Dermis blood vessel endothelial cell (primary cell): ENCODE data around the gene NADSYN1. TPM values are rescaled to one million over a fixed set of nuclear protein-coding genes. Genes with fewer than 3 reads are reported as not detected.

Source experiments
- DNase-seq: peaks from one replicate; pipeline ENCODE4 v3.0.0; 2010
- total RNA-seq: library from RNA; depleted of rRNA; stranded (reverse); fragments of >200 nt; gene quantifications from 2 replicates; pipeline ENCODE4 v1.2.3, GENCODE V29; 2014

The NADSYN1 gene
- total RNA-seq, 1 donor from 2014 or later, result 128 TPM

DNA sequence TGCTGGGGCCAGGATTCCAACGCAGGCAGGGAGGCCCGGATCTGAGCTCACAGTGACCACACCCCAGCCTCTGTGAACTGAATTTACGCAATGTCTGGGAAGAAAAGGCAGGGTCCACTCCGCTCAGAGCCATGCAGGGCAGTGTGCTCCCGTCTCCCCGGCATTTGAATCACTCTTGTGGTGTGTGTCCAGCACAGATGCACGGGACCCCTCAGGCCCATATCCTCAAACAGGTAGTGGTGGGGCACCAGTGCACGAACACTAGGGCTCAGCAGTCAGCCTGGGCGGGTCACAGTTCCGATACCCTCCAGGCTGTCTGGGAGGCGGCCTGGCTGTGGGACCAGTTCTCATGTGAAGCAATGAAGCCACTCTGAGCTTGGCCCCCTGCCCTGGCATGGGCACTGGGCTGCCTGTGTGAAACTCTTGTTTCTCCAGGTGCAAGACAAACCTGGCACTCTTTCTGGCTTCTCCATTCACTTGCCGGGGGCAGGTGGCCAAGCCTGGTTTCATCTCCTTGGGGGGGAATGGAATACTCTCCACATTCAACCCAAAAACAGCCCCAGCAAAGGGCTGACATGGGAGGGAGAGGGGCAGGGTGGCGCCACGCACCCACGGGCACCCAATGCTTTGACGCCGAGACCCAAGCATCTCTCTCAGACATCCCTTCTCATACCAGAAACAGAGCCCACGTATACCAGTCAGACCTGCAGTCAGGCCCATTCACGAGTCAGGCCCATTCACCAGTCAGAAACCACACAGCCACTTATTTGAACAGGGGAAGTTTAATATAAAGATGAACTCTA is 19.2 kb upstream of the NADSYN1 start:
- no peak for DNase-seq

DNA sequence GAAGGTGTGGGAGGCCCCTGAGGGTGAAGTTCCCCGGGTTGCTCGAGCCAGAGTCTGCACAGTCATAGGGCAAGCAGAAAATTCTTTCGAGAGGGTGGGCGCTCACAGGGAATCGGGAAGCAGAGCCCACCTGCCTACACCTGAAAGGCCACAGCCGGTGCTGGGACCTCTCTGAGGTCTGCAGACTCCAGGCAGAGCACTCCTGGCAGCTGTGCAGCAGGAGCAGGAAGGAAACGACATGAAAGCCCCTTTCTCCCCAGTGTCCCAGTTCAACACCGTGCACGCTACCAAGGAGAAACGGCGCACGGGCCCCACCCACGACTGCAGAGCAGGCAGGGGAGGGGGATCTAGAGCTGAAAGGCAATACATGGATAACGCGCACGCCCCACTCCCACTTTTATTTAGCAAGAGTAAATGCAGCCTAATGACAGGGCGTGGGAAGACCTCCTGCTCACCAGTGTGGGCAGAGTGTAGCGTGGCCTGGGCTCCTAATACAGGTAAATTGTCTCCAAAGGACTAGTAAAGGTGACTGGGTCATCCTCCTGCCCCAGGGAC is 18.4 kb upstream of the NADSYN1 start:
- no peak for DNase-seq

DNA sequence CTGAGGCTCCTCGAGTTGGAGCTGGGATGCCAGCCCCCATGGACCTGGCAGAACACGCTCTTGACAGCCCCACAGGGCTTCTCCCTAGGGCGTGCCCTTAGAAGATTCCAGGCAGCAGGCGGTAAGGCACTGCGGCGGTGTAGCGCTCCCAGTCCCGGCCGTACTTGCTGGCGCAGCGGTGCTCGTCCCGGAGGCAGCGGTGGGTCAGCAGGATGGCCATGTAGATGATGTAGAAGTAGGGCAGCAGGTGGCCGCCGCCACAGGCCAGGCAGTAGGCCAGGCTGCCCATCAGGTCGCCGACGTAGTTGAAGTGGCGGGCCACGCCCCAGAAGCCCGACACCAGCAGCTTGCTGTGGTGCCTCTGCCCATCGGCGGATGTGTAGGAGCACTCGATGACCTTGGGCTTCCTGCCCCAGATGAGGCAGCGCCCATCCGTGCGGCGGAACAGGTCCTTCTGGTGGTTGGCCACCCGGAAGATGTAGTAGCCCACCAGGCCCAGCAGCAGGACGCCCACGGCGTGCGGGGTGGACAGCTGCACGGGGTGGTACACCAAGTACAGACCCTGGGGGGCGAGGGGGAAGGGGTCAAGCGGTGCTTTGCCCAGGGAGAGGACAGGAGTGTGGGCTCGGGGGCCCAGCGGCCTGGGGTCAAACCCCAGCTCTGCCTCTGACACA is 17.6 kb upstream of the NADSYN1 start:
- DNase-seq, result no peak

DNA sequence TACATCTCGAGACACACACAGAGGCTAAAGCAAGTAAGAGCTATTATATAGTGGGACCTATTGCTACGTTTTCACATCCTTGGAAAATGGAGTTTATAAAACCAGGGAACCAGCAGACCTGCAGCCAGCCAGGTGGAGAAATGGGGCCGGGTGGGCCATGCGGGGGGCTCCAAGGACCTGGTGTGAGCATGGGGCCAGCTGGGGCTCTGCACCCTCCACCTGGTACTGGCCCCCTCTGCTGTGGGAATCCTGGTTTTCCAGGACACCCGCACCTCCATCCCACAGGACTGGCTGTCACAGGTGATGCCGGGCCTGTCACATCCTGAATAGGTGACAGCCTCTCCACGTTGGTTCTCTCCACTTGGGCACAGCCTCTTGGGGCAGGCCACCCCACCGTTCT is 16.1 kb upstream of the NADSYN1 start:
- no peak for DNase-seq

DNA sequence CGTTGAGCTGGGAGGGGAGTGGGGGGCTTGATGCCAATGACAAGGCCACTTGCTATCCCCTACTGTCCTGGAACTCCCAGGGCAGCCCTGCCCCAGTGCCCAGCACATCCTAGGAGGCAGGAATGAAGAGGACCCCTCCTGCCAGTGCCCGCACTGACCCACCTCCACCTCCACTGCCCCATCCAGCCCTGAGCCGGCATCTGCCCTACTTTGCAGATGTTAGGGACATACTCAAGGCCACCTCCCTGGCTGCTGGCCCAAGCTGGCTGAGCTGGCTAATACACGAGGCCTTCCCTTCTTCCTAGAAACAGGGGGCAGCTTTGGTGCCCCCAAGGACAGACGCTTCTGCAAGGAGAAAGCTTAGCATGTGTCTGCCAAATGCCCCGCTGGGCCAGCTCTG is 15.6 kb upstream of the NADSYN1 start:
- DNase-seq, result no peak

DNA sequence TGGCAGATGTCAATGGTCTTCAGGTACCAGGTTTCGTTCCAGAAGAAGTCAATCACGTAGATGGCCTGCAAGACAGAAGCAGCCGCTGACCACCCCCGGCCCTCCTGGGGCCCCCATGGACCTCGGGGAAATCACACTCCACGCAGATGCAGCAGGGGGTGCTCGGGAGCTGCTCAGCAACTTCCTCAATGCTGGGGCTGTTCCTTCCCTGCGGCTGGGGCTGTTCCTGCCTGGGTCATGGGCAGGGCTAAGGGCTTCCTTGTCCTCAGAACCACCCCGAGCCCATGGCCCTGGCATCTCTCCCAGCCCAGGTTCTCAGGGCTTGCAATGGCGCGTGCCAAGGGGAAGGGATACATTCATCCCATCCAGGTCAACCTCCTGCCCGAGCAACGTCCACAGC is 15.1 kb upstream of the NADSYN1 start:
- no peak for DNase-seq

DNA sequence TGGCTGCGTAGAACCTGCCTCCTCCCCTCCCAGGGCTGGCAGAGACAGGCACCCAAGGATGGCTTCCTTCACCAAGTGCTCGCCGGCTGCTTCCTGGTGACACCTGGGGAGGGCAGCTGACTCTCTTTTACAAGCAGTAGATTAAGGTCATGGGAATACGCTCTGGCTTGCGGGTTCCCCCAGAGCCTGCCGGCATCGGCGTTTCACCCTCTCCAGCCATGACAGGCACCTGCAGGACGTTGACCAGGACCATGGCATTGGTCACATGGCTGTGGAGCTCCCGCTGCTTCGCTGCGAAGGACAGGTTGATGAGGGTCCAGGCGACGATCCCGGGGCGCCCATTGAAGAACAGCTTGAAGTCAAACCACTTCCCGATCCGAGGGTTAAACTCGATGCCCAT is 14.4 kb upstream of the NADSYN1 start:
- DNase-seq, result no peak

DNA sequence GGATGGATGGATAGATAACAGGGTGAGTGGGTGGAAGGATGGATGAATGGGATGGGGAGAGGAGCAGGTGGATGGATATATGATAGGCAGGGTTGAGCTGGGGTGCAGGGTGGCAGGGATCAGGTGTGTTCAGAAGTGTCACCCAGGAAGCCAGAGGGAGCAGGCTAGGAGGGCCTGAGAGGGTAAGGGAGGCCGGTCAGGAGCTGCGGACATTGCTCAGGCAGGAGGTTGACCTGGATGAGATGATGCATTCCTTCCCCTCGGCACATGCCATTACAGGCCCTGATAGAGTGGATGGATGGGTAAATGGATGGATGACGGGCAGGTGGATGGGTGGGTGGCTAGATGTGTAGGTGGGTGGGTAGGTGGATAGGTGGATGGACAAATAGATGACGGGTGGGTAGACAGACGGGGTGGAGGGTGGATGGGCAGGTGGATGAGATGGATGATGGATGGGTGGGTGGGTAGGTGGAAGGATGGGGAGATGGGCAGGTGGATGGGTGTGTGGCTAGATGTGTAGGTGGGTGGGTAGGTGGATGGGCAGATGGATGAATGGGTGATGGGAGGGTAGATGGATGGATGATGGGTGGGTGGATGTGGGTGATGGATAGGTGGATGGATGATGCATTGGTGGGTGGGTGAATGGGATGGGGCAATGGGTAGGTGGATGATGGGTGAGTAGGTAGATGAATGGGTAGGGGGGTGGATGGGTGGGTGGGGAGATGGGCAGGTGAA is 12.8 kb upstream of the NADSYN1 start:
- DNase-seq, result no peak

DNA sequence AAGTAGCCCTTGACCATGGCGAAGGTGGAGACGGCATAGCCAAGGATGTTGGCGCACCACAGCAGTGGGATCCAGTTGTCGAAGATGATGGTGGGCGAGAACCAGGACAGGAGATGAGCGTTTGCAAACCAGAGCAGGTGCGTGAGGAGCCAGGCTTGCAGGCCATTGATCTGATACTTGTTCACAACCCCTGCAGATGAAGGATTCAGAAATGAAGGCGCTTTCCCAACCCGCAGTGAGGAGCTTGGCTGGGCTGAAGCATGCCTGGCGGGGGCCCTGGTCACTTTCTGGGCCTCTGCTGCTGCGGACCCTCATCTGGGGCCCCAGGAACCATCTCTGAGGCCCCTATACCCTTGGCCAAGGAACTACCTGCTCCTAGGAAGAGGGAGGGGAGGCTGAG is 11.8 kb upstream of the NADSYN1 start:
- no peak for DNase-seq

DNA sequence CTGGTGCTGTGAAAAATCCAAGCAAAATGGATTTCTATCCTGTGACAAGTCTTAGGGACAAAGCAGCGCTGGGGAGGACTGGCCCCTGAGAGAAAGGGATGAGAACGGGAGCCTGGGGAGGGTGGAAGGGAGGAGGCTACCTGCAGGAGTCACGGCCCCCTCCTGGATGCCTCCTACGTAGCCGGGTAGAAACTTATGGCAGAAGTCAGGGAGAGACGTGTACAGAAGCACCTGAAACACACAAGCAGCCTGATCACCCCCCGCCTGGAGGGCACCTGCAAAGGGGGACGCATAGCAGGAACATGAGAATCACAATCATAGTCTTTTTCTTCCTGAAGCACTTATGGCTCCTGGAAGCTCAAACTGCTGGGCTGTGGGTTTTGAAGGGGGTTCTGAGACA is 10.9 kb upstream of the NADSYN1 start:
- no peak for DNase-seq

DNA sequence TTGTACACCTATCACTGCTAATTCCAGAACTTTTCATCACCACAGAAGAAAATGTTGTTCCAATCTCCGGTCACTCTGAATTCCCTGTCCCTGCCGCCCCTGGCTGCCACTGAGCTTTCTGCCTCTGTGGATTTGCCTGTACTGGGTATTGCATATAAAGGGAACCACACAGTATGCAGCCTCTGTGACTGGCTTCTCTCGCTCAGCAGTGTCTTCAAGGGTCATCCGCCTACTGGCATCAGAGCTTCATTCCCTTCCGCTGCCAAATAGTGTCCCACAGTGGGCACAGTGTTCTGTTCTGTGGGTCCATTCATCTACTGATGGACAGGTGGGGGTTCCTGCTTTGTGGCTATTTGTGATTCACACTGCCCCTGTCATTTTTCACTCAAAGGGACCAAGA is 10.1 kb upstream of the NADSYN1 start:
- DNase-seq, result no peak

DNA sequence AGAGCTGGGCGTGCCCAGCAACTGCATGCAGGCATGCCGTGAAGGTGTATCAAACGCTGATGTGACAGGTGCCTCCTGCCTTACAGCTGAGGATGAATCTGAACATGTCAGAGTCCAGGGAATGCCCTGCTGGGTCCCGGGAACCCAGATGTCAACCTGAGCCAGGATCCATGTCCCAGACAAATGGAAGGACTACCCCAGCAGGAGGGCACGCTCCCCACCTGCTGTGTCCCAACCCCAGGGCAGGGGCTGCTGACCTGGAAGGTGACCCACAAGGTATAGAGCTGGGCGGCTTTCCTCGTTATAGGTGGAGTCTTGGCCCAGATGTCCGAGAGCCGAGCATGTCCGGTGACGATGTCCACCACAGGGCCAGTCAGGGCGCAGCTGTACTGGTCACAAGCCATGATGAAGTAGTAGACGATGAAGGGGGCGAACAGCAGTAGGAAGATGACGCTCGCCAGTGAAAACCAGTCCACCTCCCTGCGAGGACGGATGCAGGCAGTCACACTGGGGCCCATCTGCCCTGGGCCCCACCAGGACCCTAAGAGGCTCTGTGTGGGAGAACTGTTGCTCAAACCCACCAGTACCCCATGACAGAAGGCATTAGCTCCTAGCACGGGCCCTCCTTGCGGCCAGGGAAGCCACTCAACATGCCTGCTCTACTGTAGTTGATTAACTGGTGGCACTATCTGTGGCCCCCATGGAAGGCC is 9.1 kb upstream of the NADSYN1 start:
- no peak for DNase-seq

DNA sequence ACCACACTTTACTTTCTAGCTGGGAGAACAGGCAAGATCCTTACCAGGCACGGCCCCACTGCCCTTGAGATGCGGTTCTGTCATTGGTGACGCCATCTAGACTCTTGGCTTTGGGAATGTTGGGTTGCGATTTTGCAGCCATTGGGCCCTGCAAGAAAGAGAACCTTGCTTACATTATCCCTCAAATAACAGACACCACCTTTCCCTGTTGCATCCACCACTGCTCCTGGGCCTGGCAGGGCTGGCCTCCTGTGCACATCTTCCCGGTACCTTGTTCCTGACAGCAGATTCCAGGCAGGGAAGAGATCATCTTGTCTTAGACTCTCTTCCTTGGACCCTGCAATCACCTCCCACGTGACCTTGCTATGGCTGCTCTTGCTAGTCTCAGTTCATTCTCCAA is 8.2 kb upstream of the NADSYN1 start:
- DNase-seq, result no peak

DNA sequence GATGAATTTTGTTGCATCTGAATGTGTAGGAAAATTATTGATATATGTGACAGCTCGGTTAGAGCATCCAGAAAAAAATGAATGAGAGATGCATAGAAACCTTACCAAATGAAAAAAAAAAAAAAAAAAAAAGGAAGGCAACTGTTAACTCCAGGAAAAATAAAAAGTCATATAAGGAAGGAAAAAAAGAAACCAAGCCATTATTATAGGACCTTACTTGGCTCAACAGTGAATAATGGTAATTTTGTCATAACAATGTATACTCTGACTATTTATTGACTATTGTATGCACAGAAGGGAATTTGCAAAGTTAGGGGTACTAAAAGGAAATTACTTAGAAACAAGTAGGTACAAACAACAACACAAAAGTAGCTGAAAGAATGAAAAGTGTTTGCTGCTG is 6.9 kb upstream of the NADSYN1 start:
- DNase-seq, result no peak

DNA sequence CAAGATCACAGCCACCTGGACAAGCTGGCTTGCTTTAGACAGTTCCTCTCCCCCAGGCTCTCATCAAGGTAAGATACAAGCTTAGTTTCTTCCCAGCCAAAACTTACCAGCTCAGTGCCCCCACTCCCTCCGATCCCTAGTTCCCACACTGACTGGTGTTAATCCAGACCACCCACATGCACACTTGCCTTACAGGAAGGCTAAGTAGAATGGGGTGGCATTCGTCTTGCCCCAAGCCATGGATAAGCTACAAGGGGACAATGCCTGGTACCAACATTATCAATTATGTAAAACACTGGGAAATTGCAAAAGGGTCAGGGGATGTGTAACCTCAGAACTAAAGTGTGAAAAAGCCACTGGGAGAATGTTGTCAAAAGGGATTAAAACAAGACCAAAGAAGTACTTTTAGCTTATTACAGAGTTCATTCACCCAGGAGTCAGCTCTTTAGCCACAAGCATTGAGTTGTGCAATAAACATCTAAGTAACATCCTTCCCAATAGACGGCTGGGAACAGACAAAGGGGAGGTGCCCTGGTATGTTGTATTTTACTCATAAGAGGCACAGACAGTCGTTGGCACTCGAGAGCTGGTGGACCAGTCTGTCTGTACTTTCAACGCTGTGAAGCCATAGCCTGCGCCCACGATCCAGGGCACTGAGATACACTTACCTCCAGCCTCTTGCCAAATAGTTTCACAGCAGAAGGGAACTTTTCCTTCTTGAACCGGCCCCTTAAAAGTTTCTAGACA is 5.9 kb upstream of the NADSYN1 start:
- peak; percentile 21 for DNase-seq

DNA sequence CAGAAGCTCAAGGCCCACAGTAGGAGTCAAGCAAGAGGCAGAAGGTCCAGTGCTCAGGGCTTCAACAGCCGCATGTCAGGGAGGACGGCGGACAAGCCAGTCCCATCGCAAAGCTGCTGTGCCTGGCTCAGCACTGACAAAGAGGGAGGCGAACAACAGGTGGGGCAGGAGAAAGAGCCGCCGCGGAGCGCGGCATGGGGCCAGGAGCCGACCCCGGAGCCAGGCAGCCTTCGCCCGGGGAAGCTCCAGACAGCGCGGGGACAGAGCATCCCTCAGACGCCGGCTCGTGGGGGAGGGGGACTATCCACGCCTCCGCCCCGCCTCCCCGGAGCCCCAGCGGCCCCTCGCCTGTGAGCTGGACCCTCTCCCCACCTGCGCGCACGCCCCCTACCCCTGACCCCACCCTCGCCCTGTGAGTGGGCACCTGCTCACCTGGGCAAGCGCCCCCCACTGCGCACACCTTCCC is 5.2 kb upstream of the NADSYN1 start:
- DNase-seq, result peak; percentile 30

DNA sequence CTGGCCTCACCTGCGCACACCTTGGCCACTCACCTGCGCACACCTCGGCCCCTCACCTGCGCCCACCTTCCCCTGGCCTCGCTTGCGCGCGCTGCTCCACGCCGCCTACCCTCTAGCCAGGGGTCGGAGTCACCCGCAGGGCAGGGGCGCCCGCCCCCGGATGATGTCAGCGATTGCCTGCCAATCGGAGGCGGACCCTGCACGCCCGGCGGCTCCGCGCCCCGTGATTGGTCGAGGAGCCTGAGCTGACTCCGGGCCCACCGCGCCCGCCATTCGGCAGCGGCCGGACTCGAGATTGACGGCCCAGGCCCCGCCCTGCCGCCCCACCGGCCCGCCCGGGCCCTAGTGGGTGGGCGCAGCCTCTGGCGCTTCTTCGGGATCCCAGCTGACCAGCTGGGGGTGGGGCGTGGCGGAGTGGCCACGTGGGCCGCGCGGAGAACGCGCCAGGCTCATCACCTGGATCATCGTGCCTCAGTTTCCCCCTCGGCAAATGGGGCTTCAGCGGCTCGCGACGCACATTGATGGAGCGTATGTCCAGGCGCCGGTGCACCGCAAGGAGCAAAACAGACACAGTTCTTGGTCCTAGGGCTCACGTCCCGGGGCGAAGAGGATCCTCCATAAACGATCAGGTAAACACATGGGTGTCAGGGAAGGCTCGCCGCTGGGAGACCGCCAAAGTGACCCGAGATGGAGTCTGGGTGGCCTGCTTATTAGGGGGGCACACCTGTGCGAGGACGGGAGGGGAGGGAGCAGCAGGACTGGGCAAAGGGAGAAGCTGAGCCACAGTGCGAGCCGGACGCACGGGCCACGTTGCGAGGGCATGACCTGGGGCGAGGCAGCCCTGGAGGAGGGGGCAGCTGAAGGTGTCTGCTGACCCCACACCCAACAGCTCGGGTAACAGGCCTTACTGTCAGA is 4.5 kb upstream of the NADSYN1 start, which contains the start of gene DHCR7:
Gene DHCR7, minus strand, starts transcription at position 137 of the 915 bp plus-strand sequence. CDS start 3,441 bp downstream, outside the sequence.
- DNase-seq, result peak; percentile 97

DNA sequence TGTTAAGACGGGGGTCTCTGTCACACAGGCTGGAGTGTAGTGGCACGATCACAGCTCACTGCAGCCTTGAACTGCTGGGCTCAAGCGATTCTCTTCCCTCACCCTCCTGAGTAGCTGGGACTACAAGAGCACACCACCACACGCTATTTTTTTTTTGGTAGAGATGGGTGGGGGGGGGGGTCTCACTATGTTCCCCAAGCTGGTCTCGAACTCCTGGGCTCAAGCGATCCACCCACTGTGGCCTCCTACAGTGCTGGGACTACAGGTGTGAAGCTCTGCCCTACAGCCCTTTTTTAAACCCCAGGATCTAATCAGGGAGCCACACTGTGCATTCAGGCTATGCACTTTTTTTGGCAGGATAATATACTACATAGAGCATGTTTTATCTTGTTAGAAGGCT is 3.4 kb upstream of the NADSYN1 start:
- DNase-seq, result no peak

DNA sequence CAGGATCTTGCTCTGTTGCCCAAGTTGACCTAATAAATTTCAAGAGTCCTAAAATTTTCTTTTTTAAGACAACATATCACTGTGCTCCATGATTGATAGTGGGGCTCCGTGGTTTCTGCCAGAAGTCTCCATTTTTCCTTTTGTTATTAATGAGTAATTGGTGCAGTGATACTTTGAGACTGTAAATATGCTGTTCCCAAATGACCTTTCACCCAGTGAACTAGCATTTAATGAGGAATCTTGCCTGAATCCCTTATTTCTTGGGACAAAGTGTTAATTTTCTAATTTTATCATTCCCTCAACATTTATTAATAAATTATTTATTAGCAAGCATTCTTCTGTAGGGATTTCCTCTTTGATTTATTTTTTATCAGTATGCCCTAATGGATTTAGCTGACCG is 2.5 kb upstream of the NADSYN1 start:
- DNase-seq, result no peak

DNA sequence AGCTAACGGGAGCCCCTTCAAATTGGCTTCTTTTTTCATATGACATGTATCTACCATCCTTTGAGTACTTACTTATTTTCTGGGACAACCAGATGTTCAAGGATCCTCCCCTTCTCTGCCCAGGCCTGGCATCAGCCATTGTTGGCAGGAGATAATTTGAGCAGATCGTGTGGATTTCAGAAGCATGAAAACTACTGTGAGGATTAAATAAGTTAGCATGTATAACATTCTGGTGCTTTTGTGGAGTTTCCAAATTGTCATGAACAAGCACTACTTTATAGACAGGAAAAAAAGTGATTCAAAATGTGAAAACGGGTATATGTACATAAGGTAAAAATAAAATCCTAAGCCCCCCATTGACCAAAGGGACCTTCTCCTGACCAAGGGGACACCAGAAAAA is 2.1 kb upstream of the NADSYN1 start:
- no peak for DNase-seq
